Effector memory CD4-positive, alpha-beta T cell (primary cell): Measurements from ENCODE around the gene FBN1.

Experiments used
- DNase-seq, 3 donors: peaks; one replicate each; pipeline ENCODE4 v3.0.0-alpha.2; 2020
- H3K27ac ChIP-seq: 2 replicates; pipeline ENCODE4 v1.7.0; 2013; ENCODE audit warnings: mild to moderate bottlenecking, low read length, moderate library complexity; ENCODE audit not compliant: insufficient read depth, poor library complexity, severe bottlenecking
- H3K27me3 ChIP-seq: replicated peaks from 2 replicates; pipeline ENCODE4 v1.7.0; 2013; ENCODE audit warnings: mild to moderate bottlenecking, low read length; ENCODE audit not compliant: insufficient read depth, control insufficient read depth, poor library complexity, severe bottlenecking
- H3K36me3 ChIP-seq: 2 replicates; pipeline ENCODE4 v1.7.0; 2013; ENCODE audit warnings: mild to moderate bottlenecking, low read length, moderate library complexity; ENCODE audit not compliant: control insufficient read depth, insufficient read depth
- H3K4me1 ChIP-seq: 2 replicates; pipeline ENCODE4 v1.7.0; 2013; ENCODE audit warnings: low read length, mild to moderate bottlenecking; ENCODE audit not compliant: control insufficient read depth, insufficient read depth, poor library complexity, severe bottlenecking
- H3K4me3 ChIP-seq: 2 replicates; pipeline ENCODE4 v1.7.0; 2013; ENCODE audit warnings: low read length, low read depth, mild to moderate bottlenecking; ENCODE audit not compliant: insufficient read depth, poor library complexity, severe bottlenecking
- H3K9me3 ChIP-seq: 2 replicates; pipeline ENCODE4 v1.7.0; 2013; ENCODE audit warnings: mild to moderate bottlenecking, low read length, moderate library complexity; ENCODE audit not compliant: control insufficient read depth

The FBN1 gene

DNA sequence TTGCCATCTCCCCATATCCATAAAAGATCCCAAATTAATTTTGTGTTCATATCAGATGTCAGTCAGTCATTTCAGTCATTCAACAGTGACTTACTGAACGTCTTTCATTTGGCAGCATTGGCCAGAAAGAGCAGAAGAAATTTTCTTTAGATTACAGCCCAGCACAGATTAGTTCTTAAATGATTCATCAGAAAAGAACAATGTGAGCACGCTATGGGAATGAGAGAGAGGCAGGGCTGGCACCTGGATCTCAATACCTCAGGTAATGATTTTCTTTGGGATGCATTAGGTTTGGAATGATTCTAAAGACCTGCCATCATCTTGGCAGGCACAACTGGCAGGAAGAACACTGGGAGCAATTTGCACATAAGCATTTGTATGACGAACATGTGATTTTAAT is 41.6 kb downstream of the FBN1 start:
- H3K36me3 ChIP-seq: no peaks in the 10 kb centered on the region
- no peak for DNase-seq

DNA sequence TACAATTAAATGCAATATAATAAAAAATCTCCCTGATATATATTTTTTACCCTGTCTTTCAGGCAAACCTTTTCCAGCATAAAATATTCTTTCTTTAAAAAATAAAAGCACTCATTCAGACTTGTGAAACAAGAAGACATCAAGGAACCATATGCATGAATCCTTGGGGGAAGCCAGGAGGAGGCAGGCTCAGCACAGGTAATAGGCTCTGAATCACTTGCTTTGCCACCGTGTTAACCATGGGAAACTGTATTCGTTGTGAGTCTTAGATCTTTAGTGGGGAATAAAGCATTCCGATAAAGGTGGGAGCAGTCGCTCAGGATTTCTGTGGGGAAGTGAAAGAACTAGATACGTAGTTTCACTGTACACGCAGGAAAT is 42.4 kb downstream of the FBN1 start:
- no peak overlapping the region for H3K27ac ChIP-seq
- no peaks in the 10 kb centered on the region for H3K9me3 ChIP-seq
- H3K36me3 ChIP-seq: no peaks in the 10 kb centered on the region
- no peaks in the 10 kb centered on the region for H3K4me1 ChIP-seq
- H3K27me3 ChIP-seq: no peaks in the 10 kb centered on the region
- no peak for DNase-seq
- no peak overlapping the region for H3K4me3 ChIP-seq

More for the DNA sequence above, 41.6 kb downstream of the FBN1 start:
- Histone ChIP-seq H3K9me3 (no peaks in the 10 kb centered on the region), H3K27me3 (no peaks in the 10 kb centered on the region), H3K4me3 (no peak overlapping the region), H3K4me1 (no peaks in the 10 kb centered on the region), H3K27ac (no peak overlapping the region)

DNA sequence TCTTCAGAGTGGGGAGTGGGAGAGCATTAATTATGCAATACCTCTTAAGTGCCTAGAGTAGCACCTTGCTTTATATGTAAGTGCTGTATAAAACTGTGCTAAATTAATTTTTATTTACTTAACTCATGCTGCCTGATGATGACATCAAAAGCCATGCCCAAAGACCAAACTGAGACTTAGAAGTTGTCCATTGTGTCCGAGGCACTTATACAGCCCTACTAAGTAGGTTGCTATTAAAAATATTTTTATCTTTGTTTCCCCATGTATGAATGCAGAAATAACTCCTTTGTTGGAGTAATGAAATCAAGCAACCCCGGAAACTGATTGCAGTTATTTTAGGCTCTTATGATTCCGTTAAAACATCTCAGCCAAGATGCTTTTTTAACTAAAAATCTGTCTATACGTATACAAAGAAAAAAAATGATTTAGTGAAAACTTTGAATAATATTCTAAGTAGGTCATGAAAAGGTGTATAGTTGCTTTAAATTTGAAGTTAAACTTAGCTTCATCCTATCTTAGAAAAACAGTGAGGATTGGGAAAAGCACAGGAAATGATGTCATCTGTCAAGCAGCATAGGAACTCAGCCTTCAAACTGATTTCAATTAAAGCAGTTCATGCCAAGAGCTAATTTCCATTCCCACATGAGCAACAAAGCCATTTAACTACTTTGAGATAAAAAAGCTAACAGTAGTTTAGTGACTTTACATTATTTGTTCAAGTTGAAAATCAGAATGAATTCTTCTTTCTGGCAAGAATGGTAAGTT is 43.0 kb downstream of the FBN1 start:
- no peak for DNase-seq

GRCh38 chr15:48601095-48601494 is 44.4 kb downstream of the FBN1 start:
- DNase-seq: no peak
- Histone ChIP-seq H3K27ac (no peak overlapping the region), H3K9me3 (no peaks in the 10 kb centered on the region), H3K36me3 (no peaks in the 10 kb centered on the region), H3K27me3 (no peaks in the 10 kb centered on the region), H3K4me3 (no peak overlapping the region), H3K4me1 (no peaks in the 10 kb centered on the region)

More for the DNA sequence above, 43.0 kb downstream of the FBN1 start:
- Histone ChIP-seq H3K9me3 (no peaks in the 10 kb centered on the region), H3K36me3 (no peaks in the 10 kb centered on the region), H3K4me1 (no peaks in the 10 kb centered on the region), H3K27me3 (no peaks in the 10 kb centered on the region), H3K4me3 (no peak overlapping the region), H3K27ac (no peak overlapping the region)

DNA sequence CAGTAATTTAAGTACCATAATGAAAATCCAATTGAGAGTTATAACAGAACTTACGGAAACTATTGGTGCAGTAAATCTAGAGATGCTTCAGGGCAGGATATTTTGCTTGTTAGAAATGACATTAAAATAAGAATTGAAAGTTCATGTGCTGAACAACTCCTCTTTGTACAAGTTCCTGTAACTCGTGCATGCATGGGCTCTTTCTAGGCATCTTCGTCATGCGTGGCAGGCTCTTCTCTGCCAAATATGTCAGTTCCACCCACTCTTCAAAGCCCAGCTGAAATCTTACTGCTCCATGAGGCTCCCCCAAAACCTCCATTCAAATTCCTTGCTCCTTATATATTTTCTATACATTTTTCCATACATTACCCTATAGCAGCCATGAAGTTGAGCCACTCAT is 48.7 kb downstream of the FBN1 start:
- Histone ChIP-seq H3K27ac (no peak overlapping the region), H3K4me1 (no peaks in the 10 kb centered on the region), H3K27me3 (no peaks in the 10 kb centered on the region), H3K4me3 (no peak overlapping the region), H3K36me3 (no peaks in the 10 kb centered on the region), H3K9me3 (no peaks in the 10 kb centered on the region)
- no peak for DNase-seq

DNA sequence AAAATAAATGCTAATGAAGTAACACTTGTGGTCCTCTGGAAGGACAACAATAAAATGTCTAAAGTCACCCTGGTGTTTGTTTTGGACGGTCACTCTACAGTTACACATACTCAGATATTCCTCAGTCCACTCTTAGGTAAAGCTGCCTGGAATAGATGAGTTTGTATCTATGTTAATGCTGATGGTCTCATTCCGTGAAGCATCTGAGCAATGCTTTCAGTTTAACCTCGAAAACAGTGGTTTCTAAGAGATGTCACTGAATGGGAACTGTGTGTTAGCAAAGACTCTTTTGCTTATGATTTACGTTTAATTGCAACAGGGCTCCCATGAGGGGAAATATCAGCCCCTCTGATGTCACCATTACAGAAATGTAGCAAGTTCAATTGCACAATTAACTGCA is 49.1 kb downstream of the FBN1 start:
- no peaks in the 10 kb centered on the region for H3K4me1 ChIP-seq
- H3K36me3 ChIP-seq: no peaks in the 10 kb centered on the region
- no peaks in the 10 kb centered on the region for H3K27me3 ChIP-seq
- no peak overlapping the region for H3K4me3 ChIP-seq
- DNase-seq: no peak
- no peaks in the 10 kb centered on the region for H3K9me3 ChIP-seq
- H3K27ac ChIP-seq: no peak overlapping the region

GRCh38 chr15:48595981-48596380 is 49.5 kb downstream of the FBN1 start:
- Histone ChIP-seq H3K9me3 (no peaks in the 10 kb centered on the region), H3K36me3 (no peaks in the 10 kb centered on the region), H3K27me3 (no peaks in the 10 kb centered on the region), H3K4me1 (no peaks in the 10 kb centered on the region), H3K27ac (no peak overlapping the region), H3K4me3 (no peak overlapping the region)
- DNase-seq: no peak

- no peak overlapping the region for H3K4me3 ChIP-seq
Observed at GRCh38 chr15:48592933-48593332, 52.6 kb downstream of the FBN1 start.

GRCh38 chr15:48592221-48592731 is 53.2 kb downstream of the FBN1 start:
- H3K27ac ChIP-seq: no peak overlapping the region
- no peaks in the 10 kb centered on the region for H3K9me3 ChIP-seq
- H3K4me1 ChIP-seq: no peaks in the 10 kb centered on the region
- no peaks in the 10 kb centered on the region for H3K36me3 ChIP-seq
- no peaks in the 10 kb centered on the region for H3K27me3 ChIP-seq
- no peak for DNase-seq
- no peak overlapping the region for H3K4me3 ChIP-seq

More at GRCh38 chr15:48592933-48593332, 52.6 kb downstream of the FBN1 start:
- no peaks in the 10 kb centered on the region for H3K36me3 ChIP-seq
- no peak overlapping the region for H3K27ac ChIP-seq
- no peak for DNase-seq
- H3K4me1 ChIP-seq: no peaks in the 10 kb centered on the region
- no peaks in the 10 kb centered on the region for H3K9me3 ChIP-seq
- H3K27me3 ChIP-seq: no peaks in the 10 kb centered on the region

- no peak overlapping the region for H3K4me3 ChIP-seq
- no peaks in the 10 kb centered on the region for H3K4me1 ChIP-seq
- no peaks in the 10 kb centered on the region for H3K36me3 ChIP-seq
- H3K27ac ChIP-seq: no peak overlapping the region
- no peaks in the 10 kb centered on the region for H3K27me3 ChIP-seq
- no peaks in the 10 kb centered on the region for H3K9me3 ChIP-seq
- DNase-seq: no peak
Observed at GRCh38 chr15:48590723-48591122, 54.8 kb downstream of the FBN1 start.
